C1 segment of cervical spinal cord (tissue), 14 donors: Measurements from ENCODE around the gene NINJ2.
A peak's percentile ranks its signal among the peaks of the same experiment; 100 is the strongest.

Experiments used
- DNase-seq, 14 donors: peaks; one replicate each; lab custom pipeline; 2025; lab: John Stamatoyannopoulos, UW

NINJ2 gene

GRCh38 chr12:586318-587071 lies 76.8 kb downstream of the NINJ2 start:
- DNase-seq = no peak

GRCh38 chr12:585062-586061 lies 77.9 kb downstream of the NINJ2 start:
- no peak for DNase-seq

DNA sequence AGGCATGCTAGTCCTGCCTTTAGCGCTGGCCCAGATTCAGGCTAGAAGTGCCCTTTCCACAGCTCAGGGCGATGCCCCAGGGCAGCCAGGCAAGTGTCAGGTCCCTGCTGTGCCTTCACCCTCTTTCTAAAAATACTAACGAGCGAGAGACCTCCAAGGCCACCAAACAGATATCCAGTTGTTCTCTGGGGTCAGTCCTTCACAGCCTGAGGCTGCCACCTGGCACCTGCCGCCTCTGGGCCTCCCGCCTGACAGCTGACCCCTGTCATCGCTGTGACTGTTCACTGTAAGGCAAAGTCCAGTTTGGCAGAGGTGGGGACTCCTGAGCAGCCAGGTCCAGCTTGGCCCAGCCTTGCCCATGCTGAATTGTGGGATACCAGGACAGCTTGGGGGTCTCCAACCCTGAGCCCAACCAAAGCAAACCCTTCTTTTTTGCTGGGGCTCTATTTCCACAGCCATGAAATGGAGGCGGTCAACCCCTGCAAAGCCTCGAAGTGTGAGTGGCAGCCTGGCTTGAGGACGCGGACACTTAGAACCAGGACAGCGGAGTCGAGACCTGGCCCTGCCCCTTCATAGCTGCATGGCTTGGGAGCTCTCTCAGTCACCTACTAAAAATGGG lies 79.9 kb downstream of the NINJ2 start:
- DNase-seq = no peak

DNA sequence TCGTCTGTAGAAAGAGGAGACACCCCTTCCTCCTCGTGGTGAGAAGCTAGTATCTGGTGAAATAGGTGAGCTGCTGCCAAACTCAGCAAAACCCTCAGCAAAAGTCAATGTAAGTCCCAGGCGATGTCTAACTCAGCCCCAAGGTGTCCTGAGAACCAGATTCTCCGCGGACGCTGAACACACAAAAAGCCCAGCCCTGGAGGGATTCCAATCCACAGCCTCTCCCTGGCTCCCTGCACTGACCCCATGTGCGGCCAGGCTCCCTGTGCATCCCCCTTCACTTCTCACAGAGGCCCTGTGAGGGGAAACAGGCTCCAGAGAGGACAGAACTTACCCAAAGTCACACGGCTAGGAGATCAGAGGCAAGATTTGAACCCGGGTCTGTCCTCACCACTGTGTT lies 81.5 kb downstream of the NINJ2 start:
- no peak for DNase-seq

DNA sequence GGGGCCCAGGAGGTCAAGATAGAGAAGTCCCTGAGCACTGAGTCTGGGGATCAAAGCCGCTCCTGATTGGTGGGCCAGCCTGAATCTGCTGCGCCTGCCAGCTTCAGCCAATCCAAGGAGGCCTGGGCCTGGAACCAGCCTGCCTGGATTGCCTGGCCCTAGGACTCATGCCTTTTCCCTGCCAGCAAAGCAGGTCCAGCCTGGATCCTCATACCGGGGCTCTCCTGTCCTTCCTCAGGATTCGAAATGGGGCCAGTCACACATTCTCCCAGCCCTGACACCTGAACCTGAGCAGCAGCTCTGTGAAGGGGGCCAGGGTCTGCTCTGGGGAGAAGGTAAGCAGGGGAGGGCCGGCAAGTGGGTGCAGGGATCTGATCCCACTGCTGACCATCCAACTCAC lies 81.9 kb downstream of the NINJ2 start:
- DNase-seq = no peak

DNA sequence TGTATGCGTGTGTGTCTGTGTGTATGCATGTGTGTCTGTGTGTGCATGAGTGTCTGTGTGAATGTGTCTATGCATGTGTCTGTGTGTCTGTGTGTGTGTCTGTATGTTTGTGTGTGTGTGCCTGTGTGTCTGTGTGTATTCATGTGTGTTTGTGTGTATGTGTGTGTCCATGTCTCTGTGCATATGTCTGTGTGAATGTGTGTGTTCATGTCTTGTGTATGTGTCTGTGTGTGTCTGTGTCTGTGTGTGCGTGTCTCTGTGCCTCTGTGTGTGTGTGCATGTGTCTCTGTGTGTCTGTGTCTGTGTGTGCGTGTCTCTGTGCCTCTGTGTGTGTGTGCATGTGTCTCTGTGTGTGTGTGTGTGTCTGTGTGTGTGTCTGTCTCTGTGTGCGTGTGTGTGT lies 82.4 kb downstream of the NINJ2 start:
- no peak for DNase-seq

GRCh38 chr12:579420-580110 lies 83.7 kb downstream of the NINJ2 start:
- DNase-seq = no peak

DNA sequence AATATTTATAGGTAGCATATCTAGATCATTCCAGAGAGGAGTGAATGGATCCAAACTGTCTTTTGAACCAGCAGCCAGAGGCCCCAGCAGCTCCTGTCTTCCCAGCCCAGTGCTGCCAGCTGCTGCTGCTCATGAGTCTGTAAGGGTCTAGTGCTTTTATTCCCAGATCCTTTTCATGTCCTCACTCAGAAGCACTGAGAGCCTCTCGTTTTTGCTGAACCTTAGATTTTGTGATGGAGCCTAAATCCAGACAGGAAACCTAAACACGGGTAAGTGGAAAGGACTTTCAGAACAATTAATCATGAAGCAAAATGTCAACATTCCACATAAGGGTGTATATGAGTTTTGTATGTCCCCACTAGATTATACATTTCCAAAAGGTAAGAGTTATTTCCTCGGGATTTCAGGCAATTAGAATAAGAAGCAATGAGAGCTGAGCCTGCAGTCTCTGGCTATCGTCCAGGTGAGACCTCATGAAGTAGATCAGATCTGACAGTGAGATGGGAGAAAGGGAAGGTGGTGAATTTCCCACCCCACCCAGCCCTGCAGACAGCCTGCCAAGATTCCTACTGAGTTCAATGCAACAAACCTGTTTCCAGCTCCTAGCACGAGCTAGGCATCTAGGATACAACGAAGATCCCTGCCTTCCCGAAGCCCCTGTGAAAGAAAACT lies 84.4 kb downstream of the NINJ2 start:
- DNase-seq = no peak

- DNase-seq = peak in 1 of 14 donors; percentile 20
These were observed 85.1 kb downstream of the NINJ2 start for GRCh38 chr12:577994-578747.

DNA sequence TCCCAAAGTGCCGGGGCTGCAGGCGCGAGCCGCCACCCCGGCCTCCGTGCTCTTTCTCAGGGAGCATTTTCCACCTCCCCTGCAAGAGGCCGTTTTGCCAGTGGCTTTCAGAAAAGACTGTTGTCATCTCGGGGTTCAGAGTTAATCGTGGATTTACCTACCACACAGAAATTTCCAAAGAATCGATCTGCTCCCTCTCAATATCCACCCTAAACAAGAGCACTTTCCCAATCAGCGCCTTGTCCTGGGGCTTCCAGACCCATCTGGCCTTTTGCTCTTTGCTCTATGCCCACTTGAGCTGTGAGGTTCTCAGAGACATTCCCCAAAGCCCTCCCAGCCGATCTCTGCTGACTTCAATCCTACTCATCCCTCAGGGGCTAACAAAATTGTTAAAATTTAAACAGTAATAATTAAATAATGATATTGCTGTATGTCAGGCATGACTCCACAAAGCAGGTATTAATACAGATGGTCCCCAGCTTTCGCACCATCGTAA lies 86.6 kb downstream of the NINJ2 start:
- DNase-seq = no peak

DNA sequence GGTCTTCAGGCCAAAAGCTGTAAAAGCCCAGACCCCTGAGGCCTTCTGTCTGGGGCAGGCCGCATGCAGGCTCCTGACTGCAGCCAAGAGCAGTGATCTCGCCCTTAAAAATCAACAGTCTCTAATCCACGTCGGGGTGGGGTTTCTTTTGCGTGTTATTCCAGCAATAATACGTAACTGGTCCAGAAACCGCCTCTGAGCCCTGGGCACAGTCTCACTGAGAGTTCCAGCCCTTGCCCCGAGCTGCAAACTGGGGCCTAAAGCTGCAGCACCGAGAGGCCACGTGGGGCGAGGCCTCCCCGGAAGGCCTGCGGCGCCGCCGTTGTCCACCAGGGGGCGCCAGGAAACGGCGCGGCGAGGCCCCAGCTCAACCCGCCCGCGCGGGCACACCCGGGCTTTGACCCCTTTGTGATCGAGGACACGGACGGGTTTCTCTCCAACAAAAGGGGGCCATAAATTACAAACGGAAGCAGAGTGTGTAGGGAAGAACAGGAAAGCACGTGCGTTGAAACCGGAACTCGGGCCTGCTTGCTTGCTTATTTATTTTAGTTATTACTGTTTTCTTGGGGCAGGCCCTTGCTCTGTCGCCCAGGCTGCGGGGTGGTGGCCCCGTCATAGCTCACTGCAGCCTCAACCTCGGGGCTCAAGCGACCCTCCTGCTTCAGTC lies 87.2 kb downstream of the NINJ2 start:
- peak in 13 of 14 donors; percentile 23 to 87 (median 57) for DNase-seq

- no peak for DNase-seq
These were observed 88.1 kb downstream of the NINJ2 start for GRCh38 chr12:575129-575502.

- no peak for DNase-seq
These were observed 88.6 kb downstream of the NINJ2 start for GRCh38 chr12:574475-575128.

DNA sequence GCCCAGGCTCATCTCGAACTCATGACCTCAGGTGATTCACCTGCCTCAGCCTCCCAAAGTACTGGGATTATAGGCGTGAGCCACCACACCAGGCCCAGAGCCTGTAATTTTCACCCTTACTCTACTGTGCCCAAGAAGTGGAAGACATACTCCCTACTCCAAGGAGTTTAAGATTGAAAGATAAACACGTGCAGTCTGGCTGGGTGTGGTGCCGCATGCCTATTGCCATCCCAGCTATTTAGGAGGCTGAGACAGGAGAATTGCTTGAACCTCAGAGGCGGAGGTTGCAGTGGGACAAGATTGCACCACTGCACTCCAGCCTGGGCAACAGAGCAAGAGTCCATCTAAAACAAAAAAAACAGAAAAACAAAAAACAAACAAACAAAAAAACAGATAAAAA lies 90.0 kb downstream of the NINJ2 start:
- no peak for DNase-seq

DNA sequence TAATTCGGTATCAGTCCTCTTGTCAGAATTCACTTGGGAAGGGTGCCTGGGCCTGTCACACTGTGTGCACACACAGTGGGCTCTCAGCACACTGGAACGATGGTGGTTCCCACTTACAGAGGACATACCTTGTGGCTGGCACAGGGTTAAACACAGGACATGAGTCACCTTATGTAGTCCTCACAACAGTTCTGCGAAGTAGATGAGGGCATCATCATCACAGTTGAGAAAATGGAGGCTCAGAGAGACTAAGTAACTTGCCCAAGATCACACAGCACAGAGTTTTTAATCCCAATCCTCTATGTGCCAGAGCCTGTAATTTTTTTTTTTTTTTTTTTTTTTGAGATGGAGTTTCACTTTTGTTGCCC lies 90.7 kb downstream of the NINJ2 start:
- no peak for DNase-seq

DNA sequence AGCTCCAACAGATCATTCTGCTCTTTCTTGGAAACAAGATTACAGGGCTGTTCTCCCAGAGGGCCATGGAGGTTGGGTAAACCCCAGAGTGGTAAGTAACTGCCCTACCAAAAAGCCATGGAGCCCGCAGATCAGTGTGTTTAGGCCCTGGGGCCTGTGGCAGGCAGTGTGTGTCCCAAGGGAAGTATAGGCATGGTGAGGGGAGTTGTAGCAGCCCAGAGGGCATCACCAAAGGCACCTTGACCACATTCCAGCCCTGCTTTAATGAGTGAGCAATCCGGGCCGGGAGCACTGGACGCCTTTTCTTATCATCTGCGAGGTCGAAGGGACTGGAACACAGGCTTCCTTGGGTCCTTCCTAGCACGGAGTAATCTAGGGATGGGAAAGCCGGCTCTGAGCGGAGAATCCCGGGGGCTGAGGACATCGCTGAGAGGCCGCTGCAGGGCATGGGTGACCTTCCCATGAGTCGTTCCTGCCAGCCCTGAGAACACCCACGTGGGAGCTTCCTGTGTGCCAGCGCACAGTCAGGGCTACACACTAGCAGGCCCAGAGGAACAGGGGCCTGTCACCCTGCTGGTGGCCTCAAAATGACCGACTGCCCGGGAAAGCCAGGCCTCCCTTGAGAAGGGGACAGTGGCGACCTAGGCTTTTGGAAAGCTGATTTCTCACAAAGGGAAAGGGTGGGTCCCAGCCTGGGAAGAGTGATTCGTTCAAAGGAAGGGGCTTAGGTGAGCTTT lies 91.3 kb downstream of the NINJ2 start:
- DNase-seq = no peak

- DNase-seq = peak in 4 of 14 donors; percentile 19 to 67 (median 34)
These were observed 92.1 kb downstream of the NINJ2 start for GRCh38 chr12:570921-571794.
